ENCODE measurements around the gene MT1X.

The MT1X gene

DNA sequence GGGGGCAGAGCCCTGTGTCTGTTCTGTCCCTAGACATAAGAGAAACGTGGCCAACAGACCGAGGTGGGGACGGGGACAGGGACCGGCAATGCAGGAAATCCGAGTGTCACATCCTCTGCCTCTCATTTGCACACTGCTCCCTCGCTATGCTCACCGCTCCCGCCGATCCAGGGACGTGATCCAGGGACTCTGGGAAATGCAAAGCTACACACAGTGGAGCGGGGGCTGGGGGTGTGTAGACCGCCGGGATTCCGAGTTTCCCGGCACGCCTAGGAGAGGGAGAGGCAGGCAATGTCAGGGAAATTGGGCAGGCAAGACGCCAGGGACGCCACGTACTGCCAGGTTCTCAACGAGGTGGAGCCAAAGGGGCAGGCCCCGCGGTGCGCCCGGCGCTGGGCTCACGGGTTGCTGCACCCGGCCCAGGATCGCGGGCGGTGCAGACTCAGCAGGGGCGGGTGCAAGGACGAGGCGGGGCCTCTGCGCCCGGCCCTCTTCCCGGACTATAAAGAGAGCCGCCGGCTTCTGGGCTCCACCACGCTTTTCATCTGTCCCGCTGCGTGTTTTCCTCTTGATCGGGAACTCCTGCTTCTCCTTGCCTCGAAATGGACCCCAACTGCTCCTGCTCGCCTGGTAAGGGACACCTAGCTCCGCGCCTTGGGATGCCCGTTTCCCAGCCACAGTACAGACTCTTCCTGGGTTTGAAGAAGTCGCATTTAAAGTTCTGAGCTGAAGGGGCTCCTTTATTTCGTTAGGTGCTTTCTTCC lies at the start of gene MT1X:
Gene MT1X (plus strand): TSS at position 532 of the 764 bp plus-strand sequence. CDS start 71 bp downstream, at position 603.
- peak; percentile 93 for DNase-seq

DNA sequence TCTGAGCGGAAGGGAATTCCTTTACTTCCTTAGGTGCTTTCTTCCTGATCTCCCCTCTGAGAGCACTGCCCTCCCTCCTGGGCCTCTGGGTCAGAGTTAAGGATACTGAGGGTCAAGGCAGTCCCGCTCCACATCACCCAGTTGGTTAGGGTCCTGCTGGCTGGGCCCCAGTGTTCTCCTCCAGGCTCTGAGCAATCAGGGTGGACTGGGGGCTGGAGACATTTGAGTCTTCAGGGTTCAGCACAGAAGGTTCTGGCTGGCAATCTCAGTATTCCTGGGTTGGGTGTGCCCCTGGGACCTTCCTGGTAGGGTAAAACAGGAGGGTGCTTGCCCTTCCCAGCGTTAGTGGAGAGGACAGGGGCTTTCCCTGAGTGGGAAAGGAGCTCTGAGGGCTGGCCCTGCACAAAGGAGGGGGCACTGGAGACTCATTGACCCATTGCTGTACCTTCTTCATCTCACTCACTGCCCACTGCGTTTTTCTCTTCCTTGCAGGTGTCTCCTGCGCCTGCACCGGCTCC lies 49.4 kb upstream of the MT1X start:
- no peak for DNase-seq

DNA sequence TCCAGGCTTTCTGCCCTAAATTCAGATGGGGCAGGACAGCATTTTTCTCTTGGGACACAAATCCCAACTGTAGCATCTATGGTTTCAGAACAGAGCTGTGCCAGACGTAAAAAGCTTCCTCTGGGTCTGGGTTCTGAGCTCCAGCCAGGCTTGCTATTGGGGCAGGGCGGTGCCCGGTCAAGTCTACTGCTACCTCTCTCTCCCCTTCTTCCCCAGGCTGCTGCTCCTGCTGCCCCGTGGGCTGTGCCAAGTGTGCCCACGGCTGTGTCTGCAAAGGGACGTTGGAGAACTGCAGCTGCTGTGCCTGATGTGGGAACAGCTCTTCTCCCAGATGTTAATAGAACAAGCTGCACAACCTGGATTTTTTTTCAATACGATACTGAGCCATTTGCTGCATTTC lies 48.7 kb upstream of the MT1X start:
- DNase-seq = no peak

DNA sequence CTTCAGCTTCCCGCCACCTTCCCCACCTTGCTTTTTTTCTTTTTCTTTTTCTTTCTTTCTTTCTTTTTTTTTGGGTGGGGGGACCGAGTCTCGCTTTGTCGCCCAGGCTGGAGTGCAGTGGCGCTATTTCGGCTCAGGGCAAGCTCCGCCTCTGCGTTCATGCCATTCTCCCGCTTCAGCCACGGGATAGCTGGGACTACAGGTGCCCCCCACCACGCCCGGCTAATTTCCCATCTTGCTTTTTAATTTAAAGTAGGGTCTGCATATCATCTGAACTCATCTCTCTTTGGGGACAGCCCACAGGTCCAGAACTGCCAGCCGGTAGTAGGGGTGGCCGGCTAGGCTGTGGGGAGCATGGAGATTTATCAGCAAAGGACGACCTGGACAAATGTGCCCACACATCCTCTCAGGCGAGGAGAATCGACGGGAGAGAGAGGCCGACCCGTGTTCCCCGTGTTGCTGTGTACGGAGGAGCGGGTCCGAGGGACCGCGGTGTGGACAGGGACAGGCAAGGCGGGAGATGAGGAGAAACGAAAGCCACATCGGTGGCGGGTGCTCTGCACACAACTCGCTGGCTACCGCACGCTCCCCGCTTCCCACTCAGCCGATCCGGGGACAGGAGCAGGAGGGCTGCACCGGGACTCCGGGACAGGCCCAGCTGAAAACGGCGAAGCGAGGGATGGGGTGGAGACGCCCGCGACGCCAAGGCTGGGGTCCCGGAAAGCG lies 47.4 kb upstream of the MT1X start:
- no peak for DNase-seq

DNA sequence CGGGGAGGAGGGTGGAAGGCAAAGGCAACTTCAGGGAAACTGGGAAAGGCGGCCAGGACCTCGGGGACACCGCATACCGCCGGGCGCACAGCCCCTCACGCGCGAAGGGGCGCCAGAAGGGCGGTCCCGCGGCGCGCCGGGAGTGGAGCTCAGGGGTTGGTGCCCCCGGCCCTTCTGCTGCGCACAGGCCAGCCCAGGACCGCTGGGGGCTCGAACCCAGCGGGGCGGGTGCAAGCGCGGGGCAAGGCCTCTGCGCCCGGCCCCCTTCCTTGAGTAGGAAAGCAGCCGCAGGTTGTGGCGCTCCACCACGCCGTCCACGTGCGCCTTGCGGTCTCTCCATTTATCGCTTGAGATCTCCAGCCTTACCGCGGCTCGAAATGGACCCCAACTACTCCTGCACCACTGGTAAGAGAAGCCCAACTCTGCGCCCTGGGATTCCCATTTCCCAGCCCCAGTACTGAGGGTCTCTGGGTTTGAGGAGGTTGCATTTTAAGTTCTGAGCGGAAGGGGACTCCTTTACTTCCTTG lies 46.8 kb upstream of the MT1X start:
- no peak for DNase-seq

DNA sequence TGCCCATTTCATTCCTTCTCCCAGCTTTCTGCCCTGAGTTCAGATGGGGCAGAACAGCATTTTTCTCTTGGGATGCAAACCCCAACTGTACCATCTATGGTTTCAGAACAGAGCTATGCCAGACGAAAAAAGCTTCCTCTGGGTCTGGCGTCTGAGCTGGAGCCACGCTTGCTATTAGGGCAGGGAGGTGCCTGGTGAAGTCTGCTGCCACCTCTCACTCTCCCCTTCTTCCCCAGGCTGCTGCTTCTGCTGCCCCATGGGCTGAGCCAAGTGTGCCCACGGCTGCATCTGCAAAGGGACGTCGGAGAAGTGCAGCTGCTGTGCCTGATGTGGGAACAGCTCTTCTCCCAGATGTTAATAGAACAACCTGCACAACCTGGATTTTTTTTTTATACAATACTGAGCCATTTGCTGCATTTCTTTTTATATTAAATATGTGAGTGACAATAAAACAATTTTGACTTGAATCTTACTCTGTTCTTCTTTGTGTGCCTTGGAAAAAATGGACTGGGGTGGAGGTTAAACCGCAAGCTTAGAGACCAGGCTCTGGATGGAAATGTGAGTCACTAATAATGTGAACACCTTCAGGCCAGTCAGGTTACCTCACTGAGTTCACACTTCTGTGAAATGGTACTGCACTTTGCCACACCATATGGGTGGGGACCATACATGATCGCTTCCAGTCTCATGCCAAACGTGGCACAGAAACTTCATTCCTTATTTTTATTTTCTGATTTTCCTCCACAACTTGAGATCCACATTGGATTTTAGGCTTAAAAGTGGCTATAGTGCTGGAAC lies 45.5 kb upstream of the MT1X start:
- no peak for DNase-seq

DNA sequence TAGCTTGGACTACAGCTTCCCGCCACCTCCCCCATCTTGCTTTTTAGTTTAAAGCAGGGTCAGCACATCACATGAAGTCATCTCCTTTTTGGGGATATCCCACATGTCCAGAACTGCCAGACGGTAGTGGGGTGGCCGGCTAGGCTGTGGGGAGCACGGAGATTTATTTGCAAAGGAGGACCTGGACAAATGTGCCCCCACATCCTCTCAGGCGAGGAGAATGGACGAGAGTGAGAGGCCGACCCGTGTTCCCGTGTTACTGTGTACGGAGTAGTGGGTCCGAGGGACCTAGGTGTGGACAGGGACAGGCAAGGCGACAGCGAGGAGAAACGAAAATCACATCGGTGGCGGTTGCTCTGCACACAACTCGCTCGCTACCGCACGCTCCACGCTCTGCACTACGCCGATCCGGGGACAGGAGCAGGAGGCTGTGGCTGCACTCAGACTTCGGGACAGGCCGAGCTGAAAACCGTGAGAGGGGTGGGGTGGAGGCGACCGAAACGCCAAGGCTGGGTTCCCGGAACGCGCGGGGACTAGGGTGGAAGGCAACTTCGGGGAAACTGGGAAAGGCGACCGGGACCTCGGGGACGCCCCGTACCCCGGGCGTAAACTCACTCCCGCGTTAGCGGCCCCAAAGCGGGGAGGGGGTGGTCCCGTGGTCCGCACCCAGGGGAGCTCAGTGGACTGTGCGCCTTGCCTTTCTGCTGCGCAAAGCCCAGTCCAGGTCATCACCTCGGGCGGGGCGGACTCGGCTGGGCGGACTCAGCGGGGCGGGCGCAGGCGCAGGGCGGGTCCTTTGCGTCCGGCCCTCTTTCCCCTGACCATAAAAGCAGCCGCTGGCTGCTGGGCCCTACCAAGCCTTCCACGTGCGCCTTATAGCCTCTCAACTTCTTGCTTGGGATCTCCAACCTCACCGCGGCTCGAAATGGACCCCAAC lies 44.2 kb upstream of the MT1X start, which contains the start of gene MT1A:
Gene MT1A (plus strand): TSS at position 853 of the 937 bp plus-strand sequence. CDS start 73 bp downstream, at position 926.
- DNase-seq = no peak

DNA sequence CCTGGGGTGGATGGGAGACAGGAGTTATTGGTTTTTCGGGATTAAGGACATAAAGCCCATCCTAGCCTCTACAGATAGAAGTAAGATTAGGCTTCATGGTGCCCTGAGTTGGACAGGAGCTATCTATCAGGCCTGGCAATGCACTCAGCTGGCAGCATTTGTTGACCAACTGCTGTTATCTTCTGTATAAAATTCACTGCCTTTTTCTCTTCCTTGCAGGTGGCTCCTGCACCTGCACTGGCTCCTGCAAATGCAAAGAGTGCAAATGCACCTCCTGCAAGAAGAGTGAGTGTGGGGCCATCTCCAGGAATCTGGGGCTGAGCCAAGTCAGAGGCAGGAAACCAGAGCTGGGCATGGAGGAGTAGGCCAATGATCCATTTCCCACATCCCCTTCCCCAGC lies 43.2 kb upstream of the MT1X start:
- DNase-seq = no peak

DNA sequence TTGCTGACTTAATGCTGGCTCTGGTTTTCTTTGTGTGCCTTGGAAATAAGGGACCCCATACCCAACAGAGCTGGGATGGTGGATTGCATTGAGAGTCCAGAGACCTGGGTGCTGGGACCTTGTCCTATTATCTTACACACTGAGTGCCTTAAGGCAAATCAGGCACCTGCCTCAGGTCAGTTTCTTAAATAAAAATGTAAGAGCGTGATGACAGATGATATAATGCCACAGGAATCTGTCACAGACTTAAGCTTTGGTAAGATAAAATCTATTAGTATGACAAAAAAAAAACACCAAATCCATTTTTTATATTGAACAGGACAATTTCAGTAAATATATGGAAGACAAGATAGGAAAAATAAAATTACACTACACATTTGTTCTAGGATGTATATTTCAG lies 42.2 kb upstream of the MT1X start:
- no peak for DNase-seq

DNA sequence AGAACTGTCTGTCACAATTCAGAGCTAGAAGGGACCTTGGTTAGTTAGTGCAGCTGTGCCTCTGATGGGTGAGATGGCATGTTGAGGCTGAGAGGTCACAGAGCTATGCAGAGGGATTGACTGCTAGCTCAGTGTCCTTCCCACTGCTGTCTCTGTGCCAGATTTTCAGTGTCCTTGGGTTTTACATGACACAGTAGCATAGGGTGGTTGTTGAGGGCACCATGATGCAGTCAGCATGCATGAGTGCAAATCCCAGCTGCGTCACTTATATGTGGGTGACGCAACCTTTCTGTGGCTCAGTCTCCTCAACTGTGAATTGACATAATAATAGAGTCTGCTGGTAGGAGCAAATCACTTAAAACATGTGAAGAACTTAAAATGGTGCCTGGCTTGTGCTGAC lies 41.1 kb upstream of the MT1X start:
- DNase-seq = no peak

DNA sequence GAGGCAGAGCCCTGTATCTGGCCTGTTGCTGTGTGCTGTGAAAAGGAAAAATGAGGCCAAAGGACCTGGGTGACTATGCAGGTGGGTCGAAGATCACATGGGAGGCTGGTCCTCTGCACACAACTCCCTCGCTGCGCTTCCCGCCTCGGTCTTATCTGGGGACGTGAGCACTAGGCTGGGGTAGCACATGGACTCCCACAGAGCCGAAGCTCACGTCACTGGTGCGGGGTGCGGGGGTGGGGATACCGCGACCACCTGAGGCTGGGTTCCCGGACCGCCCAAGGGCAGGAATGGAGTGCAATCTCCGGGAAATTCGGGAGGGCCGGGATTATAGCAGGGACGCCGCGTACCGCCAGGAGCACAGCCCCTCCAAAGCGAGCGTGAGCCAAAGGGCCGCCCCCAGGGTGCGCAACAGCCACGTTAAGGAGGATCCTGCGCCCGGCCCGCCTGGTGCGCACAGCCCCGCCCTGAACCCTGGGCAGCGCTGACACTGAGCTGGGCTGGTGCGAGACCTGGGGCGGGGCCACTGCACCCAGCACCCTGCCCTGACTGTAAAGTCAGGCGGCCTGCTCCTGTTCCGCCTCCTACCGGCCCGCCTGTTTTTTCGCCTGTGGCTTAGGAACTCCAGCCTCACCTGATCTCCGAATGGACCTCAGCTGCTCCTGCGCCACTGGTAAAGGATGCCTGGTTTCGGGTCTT lies 39.0 kb upstream of the MT1X start:
- DNase-seq = peak; percentile 84

DNA sequence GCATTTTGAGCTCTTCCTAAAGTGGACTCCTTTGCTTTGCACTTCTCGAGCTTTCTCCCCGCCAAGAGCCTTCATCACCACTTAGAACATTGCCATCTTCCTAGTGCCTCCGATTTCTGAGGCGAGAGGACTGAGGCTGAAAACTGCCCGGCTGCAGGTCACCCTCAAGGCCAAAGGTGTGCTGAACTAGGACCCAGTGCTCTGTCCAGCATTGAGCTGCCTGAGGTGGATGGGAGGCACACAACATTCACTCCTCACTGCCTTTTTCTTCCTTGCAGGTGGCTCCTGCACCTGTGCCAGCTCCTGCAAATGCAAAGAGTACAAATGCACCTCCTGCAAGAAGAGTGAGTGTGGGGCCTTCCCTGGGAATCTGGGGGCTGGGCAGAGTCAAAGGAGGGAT lies 38.4 kb upstream of the MT1X start:
- no peak for DNase-seq

DNA sequence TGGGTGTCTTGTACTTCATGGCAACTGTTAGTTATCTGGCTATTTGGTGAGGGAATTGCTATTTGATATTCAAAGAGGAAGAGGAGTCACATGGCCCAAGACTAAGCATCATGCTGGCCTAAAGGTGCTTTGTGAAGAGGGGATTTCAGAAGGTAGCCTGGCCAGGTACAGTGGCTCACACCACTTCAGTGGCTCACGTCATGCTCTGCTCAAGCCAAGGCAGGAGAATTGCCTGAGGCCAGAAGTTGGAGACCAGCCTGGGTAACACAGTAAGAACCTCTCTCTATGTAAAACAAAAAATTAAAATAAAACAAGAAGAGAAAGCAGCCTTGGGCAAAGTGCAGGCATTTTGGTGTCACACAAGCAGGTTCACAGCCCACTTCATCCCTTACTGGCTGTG lies 37.0 kb upstream of the MT1X start:
- no peak for DNase-seq

DNA sequence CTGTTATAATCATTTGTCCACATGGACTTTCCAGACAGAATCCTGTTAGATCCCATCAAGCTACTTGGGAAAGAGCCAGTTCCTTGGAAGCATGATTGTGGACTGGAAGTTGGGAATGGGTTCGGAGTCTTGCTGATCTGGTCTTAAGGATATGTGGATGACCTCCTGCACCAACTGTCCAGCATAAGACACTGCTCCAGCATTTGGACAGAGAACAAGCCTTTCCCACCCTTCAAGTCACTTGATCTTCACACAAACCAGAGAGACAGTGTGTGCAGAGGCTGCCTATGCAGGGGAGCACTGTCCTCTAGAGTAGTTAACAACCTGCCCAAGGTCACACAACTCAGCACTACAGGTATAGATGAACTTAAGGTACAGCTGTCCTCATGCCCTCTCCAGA lies 36.4 kb upstream of the MT1X start:
- no peak for DNase-seq

DNA sequence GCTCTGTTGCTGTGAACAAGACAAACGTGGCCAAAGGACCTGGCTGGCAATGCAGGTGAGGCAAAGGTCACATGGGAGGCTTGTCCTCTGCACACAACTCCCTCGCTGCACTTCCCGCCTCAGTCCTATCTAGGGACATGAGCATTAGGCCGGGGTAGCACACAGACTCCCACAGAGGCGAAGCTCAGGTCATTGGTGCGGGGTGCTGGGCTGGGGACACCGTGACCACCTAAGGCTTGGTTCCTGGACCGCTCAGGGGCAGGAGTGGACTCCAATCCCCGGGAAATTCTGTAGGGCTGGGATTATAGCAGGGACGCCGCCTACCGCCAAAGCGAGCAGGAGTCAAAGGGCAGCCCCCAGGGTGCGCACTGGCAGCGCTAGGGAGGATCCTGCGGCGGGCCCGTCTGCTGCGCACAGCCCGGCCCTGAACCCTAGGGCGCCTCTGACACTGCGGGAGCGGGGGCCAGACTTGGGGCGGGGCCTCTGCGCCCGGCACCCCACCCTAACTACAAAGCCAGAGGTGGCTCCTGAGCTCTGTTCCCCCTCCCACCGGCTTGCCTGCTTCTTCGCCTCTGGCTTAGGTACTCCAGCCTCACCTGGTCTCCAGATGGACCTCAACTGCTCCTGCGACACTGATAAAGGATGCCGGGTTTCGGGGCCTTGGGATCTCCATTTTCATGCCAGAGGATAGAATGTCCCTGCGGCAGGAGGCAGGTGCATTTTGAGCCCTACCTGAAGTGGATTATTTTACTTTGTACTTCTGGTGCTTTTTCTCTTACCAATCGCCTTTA lies 34.4 kb upstream of the MT1X start:
- no peak for DNase-seq

DNA sequence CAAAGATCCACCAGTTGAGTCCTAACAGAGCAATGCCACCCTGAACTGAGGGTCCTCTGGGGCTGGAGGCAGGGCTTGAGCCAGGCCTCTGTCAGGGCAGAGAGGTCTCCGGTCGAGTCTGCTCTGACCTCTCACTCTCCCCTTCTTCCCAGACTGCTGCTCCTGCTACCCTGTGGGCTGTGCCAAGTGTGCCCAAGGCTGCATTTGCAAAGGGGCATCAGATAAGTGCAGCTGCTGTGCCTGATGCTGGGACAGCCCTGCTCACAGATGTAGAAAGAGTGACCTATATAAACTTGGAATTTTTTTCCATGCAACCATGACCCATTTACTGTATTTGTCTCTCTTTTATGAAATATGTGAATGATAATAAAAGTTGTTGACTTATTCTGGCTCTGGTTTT lies 33.0 kb upstream of the MT1X start:
- DNase-seq = no peak

DNA sequence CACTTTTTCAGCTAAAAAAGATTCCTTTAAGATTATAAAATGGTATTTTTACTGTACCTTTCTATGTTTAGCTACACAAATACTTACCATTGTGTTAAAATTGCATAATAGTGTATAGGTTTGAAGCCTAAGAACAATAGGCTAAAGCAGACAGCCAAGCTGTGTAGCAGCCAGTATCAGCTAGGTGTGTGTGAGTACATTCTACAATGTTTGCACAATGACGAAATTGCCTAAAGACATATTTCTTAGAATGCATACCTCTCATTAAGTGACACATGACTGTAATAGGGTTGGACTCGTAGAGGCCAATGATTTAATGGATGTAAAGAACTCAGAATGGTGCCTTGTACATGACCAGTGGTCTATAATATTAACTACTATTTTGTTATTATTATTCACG lies 32.5 kb upstream of the MT1X start:
- no peak for DNase-seq

DNA sequence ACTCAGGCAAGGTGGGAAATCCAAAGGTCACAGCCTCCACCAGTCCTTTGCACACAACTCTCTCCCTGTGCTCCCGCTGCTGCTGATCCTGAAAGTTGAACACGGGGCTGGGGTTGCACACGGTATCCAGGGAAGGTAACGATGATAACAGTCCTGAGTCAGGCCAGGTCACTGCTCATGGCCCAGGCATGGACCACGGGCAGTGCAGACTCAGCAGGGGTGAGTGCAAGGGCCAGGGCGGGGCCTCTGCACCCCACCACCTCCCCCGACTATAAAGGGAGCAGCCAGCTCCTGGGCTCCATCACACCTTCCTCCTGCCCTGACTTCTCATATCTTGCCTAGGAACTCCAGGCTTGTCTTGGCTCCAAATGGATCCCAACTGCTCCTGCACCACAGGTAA lies 30.7 kb upstream of the MT1X start, which contains the start of gene MT1B:
Gene MT1B (plus strand): TSS at position 301 of the 400 bp plus-strand sequence. CDS start 68 bp downstream, at position 369.
- DNase-seq = no peak

DNA sequence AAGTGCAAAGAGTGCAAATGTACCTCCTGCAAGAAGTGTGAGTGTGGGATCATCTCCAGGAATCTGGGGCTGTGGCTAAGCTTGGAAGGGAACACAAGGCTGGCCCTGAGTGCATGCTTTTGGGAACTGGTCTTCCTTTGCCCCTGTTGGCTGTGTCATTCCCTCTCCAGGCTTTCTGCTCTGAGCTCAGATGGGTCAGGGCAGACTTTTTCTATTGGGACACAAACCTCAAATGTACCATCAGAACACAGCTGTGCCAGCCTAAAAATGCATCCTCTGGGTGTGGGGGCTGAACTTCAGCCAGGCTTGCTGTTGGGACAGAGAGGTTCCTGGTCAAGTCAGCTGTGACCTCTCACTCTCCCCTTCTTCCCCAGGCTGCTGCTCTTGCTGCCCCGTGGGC lies 29.7 kb upstream of the MT1X start:
- no peak for DNase-seq

DNA sequence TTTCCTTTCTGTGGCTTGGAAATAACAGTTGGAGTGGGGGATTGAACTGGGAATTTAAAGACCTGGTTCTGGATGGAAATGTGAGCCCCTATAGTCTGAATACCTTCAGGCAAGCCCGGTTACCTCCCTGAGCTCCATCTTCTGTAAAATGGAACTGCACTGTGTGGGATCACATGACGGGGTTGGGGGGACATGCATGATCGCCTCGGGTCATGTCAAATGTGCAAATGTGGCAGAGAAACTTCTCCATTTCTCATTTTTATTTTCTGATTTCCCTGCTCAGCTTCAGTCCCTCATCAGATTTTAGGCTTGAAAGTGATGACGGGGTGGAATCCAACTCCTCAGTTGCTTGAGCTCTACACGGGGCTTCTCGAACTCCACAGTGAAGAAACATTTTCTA lies 29.1 kb upstream of the MT1X start:
- no peak for DNase-seq
